ENCODE results near the gene COBLL1. TPM values are rescaled to one million over a fixed set of nuclear protein-coding genes. Genes with fewer than 3 reads are reported as not detected.

Gene COBLL1
- total RNA-seq, 3 donors from 2014 or later: 0.55 to 2.3 (median 1.3) TPM

DNA sequence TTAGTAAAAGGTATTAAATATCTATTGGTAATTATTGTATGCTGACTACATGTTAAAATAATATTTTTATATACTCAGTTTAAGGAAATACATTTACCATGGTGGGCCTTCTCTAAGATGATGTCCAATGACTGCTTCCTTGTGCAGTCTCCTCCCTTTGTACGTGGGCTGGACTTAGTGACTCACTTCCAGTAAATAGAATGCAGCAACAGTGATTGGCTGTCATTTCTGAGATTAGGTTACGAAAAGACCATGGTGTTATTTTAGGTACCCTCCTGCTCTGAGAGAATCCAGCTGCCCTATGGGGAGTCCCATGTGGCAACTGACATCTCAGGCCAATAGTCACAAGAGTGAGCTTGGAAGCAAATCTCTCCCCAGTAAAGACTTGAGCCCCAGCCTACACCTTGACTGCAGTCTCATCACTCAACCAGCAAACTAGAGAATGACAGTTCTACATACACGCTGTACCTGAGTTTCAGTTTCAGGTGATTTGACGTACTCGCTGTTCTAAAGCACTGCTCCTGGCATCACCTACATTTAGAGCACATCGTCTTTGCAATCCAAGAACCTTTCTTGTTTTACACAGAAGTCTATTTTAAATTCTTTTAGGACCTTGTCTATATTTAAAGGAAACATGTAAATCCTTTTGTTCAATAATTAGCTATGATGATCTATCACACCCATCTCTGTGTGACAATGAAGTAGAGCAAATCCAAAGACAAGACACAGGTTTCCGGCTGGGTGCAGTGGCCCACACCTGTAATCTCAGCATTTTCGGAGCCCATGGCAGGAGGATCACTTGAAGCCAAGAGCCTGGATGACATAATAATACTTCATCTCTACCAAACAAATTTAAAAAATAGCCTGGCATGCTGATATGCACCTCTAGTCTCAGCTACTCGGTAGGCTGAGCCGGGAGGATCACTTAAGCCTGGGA lies 87.2 kb downstream of the COBLL1 start:
- Mint-ChIP-seq H3K27me3 (ENCODE audit: low read depth) (no peaks in the 10 kb centered on the region), H3K4me3 (no peak overlapping the region), H3K36me3 (ENCODE audit: insufficient read depth) (no peaks in the 10 kb centered on the region), H3K4me1 (ENCODE audit: low read depth) (no peaks in the 10 kb centered on the region), H3K9me3 (peaks cover 3% of the 10 kb centered on the region)
- DNase-seq: no peak
- no peak for ATAC-seq

DNA sequence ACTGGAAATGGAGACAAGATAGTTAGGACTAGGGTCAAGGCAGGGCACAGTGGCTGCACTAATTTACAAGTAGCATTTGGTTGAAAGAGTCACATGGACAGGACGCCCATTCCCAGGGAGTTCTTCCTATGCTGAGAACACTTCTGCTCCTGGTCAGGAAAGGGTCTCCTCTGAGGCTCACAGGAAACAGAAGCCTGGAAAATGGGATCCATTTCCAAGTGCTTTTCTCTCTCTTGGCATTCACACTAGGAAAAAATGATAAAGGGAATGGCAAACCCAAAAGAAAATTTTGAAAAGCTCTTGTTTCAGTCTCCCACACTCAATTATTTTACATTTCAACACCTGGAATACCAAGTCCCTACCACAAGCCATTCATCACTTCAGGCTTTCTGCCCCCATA lies 88.7 kb downstream of the COBLL1 start:
- H3K4me1 Mint-ChIP-seq (ENCODE audit: low read depth): no peaks in the 10 kb centered on the region
- ATAC-seq (no peak), DNase-seq (no peak)
- peaks cover 3% of the 10 kb centered on the region for H3K9me3 Mint-ChIP-seq
- H3K27me3 Mint-ChIP-seq (ENCODE audit: low read depth): no peaks in the 10 kb centered on the region
- H3K36me3 Mint-ChIP-seq (ENCODE audit: insufficient read depth): no peaks in the 10 kb centered on the region
- no peak overlapping the region for H3K4me3 Mint-ChIP-seq

DNA sequence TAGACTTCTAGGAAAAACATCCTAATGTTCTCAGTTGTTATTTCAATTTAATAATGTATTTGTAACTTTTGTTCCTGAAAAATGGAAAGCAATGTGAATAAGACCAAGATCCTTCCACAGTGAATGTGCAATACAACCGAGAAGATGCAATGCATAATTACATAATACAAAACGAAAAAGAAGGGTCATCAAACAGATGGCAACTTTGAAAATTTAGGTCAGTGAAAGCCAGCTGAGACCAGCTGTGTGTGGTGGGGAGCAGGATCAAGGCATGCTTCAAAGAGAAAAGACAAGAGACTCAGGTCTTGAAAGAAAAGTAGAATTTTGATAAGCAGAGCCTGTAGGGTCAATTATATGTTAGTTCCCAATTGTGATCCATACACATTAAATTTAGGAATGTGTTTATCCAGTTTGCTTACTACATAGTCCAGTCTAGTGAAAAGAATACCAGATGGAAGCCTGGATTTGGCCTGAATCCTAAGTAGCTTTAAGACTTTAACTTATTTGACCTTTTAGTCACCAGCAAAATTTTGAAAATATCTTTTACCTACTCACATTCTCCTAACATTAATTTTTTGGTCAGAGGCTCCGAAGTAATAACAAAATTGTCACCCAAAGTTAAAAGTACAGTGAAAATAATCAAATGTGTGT lies 93.7 kb downstream of the COBLL1 start:
- H3K4me1 Mint-ChIP-seq (ENCODE audit: low read depth): no peaks in the 10 kb centered on the region
- H3K9me3 Mint-ChIP-seq: peaks cover 3% of the 10 kb centered on the region

GRCh38 chr2:164747140-164747539 lies 94.5 kb downstream of the COBLL1 start:
- ATAC-seq: no peak
- Mint-ChIP-seq H3K36me3 (ENCODE audit: insufficient read depth) (no peaks in the 10 kb centered on the region), H3K4me3 (no peak overlapping the region), H3K4me1 (ENCODE audit: low read depth) (no peaks in the 10 kb centered on the region), H3K27me3 (ENCODE audit: low read depth) (no peaks in the 10 kb centered on the region), H3K9me3 (peaks cover 3% of the 10 kb centered on the region)
- DNase-seq: no peak

More for the DNA sequence above, 93.7 kb downstream of the COBLL1 start:
- no peak for ATAC-seq
- Mint-ChIP-seq H3K27me3 (ENCODE audit: low read depth) (no peaks in the 10 kb centered on the region), H3K36me3 (ENCODE audit: insufficient read depth) (no peaks in the 10 kb centered on the region), H3K4me3 (no peak overlapping the region)
- DNase-seq: no peak

DNA sequence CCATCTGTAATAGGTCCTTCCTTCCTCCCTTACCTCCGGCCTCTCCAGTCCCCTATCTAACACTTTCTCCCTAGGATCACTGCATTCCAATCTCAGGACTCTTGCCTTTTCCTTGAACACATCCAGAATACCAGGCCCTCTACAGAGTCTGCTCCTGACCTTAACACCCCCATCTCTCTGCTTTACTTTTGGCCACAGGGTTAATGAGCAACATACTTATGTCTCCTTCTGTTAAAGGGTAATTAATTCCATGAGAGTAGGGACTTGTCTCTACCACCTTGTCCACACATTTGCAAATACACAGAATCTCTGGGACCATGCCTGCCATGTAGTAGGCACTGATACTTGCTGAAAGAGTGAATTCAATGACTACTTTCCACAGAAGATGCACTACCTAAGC lies 94.9 kb downstream of the COBLL1 start:
- Mint-ChIP-seq H3K27me3 (ENCODE audit: low read depth) (no peaks in the 10 kb centered on the region), H3K36me3 (ENCODE audit: insufficient read depth) (no peaks in the 10 kb centered on the region), H3K4me3 (no peak overlapping the region), H3K9me3 (peaks cover 3% of the 10 kb centered on the region), H3K4me1 (ENCODE audit: low read depth) (no peaks in the 10 kb centered on the region)
- no peak for ATAC-seq
- DNase-seq: no peak

DNA sequence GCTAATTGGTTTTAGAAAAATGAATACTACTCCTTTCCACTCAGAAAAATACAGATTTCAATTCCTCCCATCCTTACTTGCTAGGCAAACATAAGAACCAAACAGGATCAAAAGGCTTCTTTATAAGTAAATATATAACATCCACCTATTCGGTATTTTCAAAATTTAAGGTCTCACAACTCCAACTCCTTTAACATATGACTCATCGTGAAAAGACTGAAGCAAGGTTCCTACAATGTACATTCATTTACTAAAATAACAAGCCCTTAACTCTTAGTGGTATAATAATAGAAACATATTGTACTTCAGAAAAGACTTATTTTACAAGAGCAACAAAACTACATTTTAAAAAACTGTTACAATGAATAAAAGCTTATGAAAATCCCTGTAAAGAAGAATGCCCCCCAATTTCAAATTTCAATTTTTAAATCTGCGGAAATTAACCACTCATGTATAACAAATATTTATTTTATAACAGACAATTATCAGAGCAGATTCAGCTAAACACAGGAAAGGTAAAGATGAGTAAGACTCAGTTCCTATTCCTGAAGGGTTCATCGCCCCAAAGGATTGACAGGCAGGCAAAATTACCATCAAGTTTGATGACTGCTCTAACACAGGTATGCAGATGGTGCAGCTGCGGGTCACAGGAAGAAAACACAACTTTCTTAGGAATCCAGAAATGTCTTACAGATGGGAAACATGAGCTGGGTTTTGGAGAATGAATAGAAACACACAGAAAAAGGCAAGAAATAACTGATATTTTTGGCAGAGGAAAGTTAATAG lies 96.4 kb downstream of the COBLL1 start:
- Mint-ChIP-seq H3K9me3 (peaks cover 4% of the 10 kb centered on the region), H3K4me1 (ENCODE audit: low read depth) (no peaks in the 10 kb centered on the region), H3K4me3 (no peak overlapping the region), H3K27me3 (ENCODE audit: low read depth) (no peaks in the 10 kb centered on the region), H3K36me3 (ENCODE audit: insufficient read depth) (no peaks in the 10 kb centered on the region)
- DNase-seq: no peak
- ATAC-seq: no peak

GRCh38 chr2:164742738-164743317 lies 98.8 kb downstream of the COBLL1 start:
- no peak for ATAC-seq
- DNase-seq: no peak
- H3K9me3 Mint-ChIP-seq: peaks cover 4% of the 10 kb centered on the region
- H3K36me3 Mint-ChIP-seq (ENCODE audit: insufficient read depth): no peaks in the 10 kb centered on the region
- no peak overlapping the region for H3K4me3 Mint-ChIP-seq
- H3K27me3 Mint-ChIP-seq (ENCODE audit: low read depth): no peaks in the 10 kb centered on the region
- H3K4me1 Mint-ChIP-seq (ENCODE audit: low read depth): no peaks in the 10 kb centered on the region

- DNase-seq: no peak
- Mint-ChIP-seq H3K9me3 (peaks cover 4% of the 10 kb centered on the region), H3K4me1 (ENCODE audit: low read depth) (no peaks in the 10 kb centered on the region), H3K4me3 (no peak overlapping the region), H3K36me3 (ENCODE audit: insufficient read depth) (no peaks in the 10 kb centered on the region), H3K27me3 (ENCODE audit: low read depth) (no peaks in the 10 kb centered on the region)
- ATAC-seq: peak in 1 of 2 donors; percentile 41
These were observed 101.7 kb downstream of the COBLL1 start for GRCh38 chr2:164739966-164740365.

- ATAC-seq (no peak), DNase-seq (no peak)
- Mint-ChIP-seq H3K4me3 (no peak overlapping the region), H3K4me1 (ENCODE audit: low read depth) (no peaks in the 10 kb centered on the region), H3K36me3 (ENCODE audit: insufficient read depth) (no peaks in the 10 kb centered on the region), H3K27me3 (ENCODE audit: low read depth) (no peaks in the 10 kb centered on the region), H3K9me3 (peaks cover 4% of the 10 kb centered on the region)
These were observed 104.0 kb downstream of the COBLL1 start for GRCh38 chr2:164737612-164738081.

DNA sequence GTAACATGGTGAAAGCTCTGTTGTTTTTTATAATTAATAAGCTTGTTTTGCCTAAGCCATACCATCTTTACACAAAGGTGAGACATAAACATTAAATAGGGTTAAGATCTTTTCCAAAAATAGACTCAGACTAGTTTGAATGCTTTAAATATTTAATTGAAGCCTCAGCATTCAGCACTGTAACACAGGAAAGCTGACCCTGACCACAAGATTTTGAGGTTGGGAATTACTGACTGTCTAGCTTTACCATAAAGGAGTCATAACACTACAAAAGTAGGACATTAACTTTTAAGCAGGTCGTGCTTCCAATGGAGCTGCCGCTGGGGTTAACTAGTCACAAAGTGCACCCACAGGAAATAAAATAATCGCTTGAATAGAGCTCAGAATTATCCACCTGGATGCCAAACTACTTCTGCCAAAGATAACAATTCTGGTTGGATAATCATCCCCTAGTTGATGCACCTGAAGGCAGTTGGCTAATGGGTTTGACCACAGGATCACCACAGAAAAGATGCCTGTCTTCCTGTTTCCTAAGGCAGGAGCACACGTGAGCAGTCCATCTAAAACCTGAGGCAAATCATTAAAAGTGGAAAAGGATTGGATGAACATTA lies 106.2 kb downstream of the COBLL1 start:
- Mint-ChIP-seq H3K4me1 (ENCODE audit: low read depth) (no peaks in the 10 kb centered on the region), H3K9me3 (peaks cover under 1% of the 10 kb centered on the region)
- ATAC-seq: no peak

GRCh38 chr2:164734196-164734595 lies 107.4 kb downstream of the COBLL1 start:
- ATAC-seq: no peak
- no peaks in the 10 kb centered on the region for H3K9me3 Mint-ChIP-seq
- no peaks in the 10 kb centered on the region for H3K4me1 Mint-ChIP-seq (ENCODE audit: low read depth)
- H3K4me3 Mint-ChIP-seq: no peak overlapping the region
- H3K36me3 Mint-ChIP-seq (ENCODE audit: insufficient read depth): no peaks in the 10 kb centered on the region
- no peaks in the 10 kb centered on the region for H3K27me3 Mint-ChIP-seq (ENCODE audit: low read depth)
- DNase-seq: no peak

More for the DNA sequence above, 106.2 kb downstream of the COBLL1 start:
- Mint-ChIP-seq H3K4me3 (no peak overlapping the region), H3K27me3 (ENCODE audit: low read depth) (no peaks in the 10 kb centered on the region), H3K36me3 (ENCODE audit: insufficient read depth) (no peaks in the 10 kb centered on the region)
- DNase-seq: no peak

GRCh38 chr2:164725542-164725941 lies 116.1 kb downstream of the COBLL1 start:
- ATAC-seq: no peak
- Mint-ChIP-seq H3K27me3 (ENCODE audit: low read depth) (no peaks in the 10 kb centered on the region), H3K36me3 (ENCODE audit: insufficient read depth) (no peaks in the 10 kb centered on the region), H3K4me1 (ENCODE audit: low read depth) (no peaks in the 10 kb centered on the region), H3K4me3 (no peak overlapping the region), H3K9me3 (no peaks in the 10 kb centered on the region)
- no peak for DNase-seq

GRCh38 chr2:164722616-164723338 lies 118.8 kb downstream of the COBLL1 start:
- DNase-seq (no peak), ATAC-seq (no peak)
- H3K27me3 Mint-ChIP-seq (ENCODE audit: low read depth): no peaks in the 10 kb centered on the region
- no peaks in the 10 kb centered on the region for H3K36me3 Mint-ChIP-seq (ENCODE audit: insufficient read depth)
- H3K4me3 Mint-ChIP-seq: no peak overlapping the region
- H3K9me3 Mint-ChIP-seq: no peaks in the 10 kb centered on the region
- H3K4me1 Mint-ChIP-seq (ENCODE audit: low read depth): no peaks in the 10 kb centered on the region

Measured in activated T-cell treated with anti-CD3 and anti-CD28 coated beads, Interleukin-2, amount 50 U/mL, for 4 hours (primary cell).